GM13977 (cell line): ENCODE data around the gene DCDC1.

ENCODE experiments used
- DNase-seq: peaks from one replicate; pipeline ENCODE4 v3.0.0; 2012; ENCODE audit warnings: low spot score
- CTCF ChIP-seq: IDR thresholded peaks from 2 replicates; pipeline ENCODE4 v1.5.1; 2012; ENCODE audit warnings: mild to moderate bottlenecking, control low read depth; ENCODE audit not compliant: insufficient read depth; ENCODE audit errors: extremely low read depth, missing control alignments
- in situ Hi-C: fragments of 300-500 bp; cut with MboI; formaldehyde crosslinking; loops from one replicate; pipeline ENCODE4 v1.12.0; 2022; ENCODE audit warnings: low sequenced_read_pairs, low pct_unique_long_range_greater_than_20kb, mixed read lengths, inconsistent platforms; ENCODE audit not compliant: unreplicated experiment

DCDC1 gene

GRCh38 chr11:31141789-31142188 is 227.8 kb downstream of the DCDC1 start:
- no peak for DNase-seq
- in situ Hi-C loops: no loop called here
- no peak for TF ChIP-seq CTCF

- in situ Hi-C loops: no loop called here
- DNase-seq: no peak
- no peak for TF ChIP-seq CTCF
These were observed 230.1 kb downstream of the DCDC1 start for GRCh38 chr11:31139479-31139878.

- no peak for TF ChIP-seq CTCF
- in situ Hi-C loops: no loop called here
- DNase-seq: no peak
These were observed 236.8 kb downstream of the DCDC1 start for GRCh38 chr11:31132531-31133421.

- TF ChIP-seq CTCF: no peak
- DNase-seq: no peak
- in situ Hi-C loops: no loop called here
These were observed 237.8 kb downstream of the DCDC1 start for GRCh38 chr11:31131760-31132159.

GRCh38 chr11:31127290-31127689 is 242.2 kb downstream of the DCDC1 start:
- no peak for DNase-seq
- in situ Hi-C loops: no loop called here
- no peak for TF ChIP-seq CTCF

GRCh38 chr11:31120428-31120827 is 249.1 kb downstream of the DCDC1 start:
- no peak for DNase-seq
- no peak for TF ChIP-seq CTCF
- in situ Hi-C loops: no loop called here
